Epithelial cell of esophagus (primary cell): Measurements from ENCODE around the gene NRXN3.

Experiments used
- DNase-seq: peaks from one replicate; pipeline ENCODE4 v3.0.0; 2010; ENCODE audit warnings: low read depth
- H3K4me3 ChIP-seq: 2 replicates; pipeline ENCODE4 v1.5.1; 2011; ENCODE audit warnings: mild to moderate bottlenecking, low read length, control low read depth
- TF ChIP-seq, protein P1 (sequence below): IDR thresholded peaks from 2 replicates; pipeline ENCODE4 v1.5.1; 2011; ENCODE audit warnings: low read depth, mild to moderate bottlenecking, low read length, control low read depth, inconsistent platforms; ENCODE audit not compliant: insufficient read depth; ENCODE audit errors: missing control alignments

The NRXN3 gene

DNA sequence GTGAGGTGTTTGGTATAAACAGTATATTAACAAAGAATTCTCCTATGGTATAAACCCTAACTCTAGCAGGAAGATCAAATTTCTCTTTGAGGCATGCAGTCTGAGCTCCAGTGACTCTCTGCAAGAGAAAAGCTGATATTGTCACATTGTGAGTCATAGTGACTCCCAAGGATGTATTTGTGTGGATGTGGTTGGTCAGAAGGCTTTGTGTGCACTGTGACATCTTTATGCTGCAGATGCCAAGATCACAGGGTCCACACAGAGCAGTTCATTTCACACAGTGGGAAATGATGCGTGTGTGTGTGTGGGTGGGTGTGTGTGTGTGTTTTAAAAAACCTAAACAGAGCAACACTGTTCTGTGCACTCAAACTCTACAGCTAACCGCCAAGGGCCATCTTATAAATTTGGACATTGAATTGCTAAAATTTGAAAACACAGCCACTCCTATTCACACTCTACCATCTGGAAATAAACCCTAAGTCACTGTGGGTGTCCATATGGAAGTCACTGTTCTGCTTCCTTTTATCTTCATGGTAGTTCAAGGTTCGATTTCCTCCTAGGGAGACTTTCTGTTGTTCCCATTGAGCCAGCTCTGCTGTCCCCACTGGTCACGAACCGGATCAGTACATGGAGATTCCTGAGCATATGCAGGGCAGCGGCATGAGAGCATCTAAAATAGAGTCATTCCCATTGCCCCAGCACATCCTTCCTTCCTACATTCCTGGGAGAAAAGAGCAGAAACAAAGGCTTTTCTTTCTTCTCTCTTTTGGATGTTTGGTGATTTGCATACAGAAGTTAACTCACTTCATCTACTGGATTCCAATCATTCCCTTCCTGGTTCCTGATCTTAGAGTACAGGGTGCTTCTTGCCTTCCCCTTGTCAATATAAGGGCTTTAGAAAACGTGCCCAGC, 1313.6 kb downstream of the NRXN3 start:
- TF ChIP-seq, protein P1, sequence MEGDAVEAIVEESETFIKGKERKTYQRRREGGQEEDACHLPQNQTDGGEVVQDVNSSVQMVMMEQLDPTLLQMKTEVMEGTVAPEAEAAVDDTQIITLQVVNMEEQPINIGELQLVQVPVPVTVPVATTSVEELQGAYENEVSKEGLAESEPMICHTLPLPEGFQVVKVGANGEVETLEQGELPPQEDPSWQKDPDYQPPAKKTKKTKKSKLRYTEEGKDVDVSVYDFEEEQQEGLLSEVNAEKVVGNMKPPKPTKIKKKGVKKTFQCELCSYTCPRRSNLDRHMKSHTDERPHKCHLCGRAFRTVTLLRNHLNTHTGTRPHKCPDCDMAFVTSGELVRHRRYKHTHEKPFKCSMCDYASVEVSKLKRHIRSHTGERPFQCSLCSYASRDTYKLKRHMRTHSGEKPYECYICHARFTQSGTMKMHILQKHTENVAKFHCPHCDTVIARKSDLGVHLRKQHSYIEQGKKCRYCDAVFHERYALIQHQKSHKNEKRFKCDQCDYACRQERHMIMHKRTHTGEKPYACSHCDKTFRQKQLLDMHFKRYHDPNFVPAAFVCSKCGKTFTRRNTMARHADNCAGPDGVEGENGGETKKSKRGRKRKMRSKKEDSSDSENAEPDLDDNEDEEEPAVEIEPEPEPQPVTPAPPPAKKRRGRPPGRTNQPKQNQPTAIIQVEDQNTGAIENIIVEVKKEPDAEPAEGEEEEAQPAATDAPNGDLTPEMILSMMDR: no peak
- DNase-seq: peak; percentile 7
- no peak overlapping the region for H3K4me3 ChIP-seq

DNA sequence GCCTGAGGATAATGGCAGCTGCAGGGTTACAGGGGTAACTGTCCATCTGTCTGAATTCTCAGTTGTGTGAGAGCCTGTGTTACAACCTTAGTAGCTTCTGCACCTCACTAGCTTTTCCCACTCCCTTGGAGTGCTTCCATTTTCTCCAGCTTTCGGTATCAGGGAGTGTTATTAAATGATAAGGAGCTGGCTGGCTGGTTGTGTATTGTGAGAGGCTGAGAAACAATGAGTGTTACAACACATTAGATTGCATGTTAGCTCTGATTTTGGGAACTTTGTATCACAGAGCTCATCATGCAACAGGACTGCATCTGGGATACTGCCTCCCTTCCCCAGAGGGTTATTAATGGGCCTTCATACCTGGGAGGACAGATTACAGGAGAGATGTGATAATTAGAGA, 1317.5 kb downstream of the NRXN3 start:
- H3K4me3 ChIP-seq: no peak overlapping the region
- no peak for DNase-seq
- TF ChIP-seq, protein P1: no peak

DNA sequence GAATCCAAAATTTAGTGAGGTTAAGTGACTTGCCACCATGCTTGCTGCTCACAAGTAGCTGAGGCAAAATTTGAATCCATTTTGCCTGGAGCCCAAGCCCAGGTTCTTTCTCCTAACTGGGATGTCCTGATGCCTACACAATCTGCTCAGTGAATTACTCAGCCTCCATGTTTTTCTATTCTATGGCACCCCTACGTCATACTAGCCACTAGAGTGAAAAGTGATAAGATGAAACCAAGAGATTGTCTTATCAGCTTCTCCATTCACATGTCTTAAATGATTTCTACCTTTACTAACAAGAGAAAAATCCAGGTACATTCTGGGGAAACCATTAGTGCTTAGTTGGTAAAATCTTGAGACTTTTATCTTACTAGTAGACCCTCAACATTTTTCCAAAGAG, 1321.0 kb downstream of the NRXN3 start:
- no peak overlapping the region for H3K4me3 ChIP-seq
- no peak for DNase-seq
- TF ChIP-seq, protein P1: no peak

DNA sequence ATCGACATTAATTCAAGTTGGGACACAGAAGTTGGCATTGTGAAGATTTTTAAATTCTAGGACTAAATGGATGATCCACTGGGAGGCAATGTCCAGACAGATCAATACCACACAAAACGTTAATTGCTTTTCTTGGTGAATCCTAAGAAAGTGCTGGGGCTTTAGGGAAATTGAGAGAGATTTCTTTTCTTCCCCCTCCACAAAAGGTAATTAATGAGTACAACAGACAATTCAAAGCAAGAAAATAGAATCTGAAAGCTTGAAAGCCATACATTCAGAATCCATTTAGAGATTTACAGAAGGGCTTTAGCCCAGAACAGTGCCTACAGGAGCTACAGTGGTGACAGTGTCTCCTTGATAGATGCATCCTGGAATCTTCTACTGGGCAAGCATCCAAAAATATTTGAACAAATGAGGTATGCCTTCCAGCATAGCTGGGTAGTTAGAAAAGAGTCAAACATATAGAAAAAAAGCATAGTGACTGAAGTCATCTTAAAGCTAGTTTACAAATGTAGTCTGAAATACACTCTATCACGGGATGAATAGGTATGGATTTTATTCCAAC, 1323.0 kb downstream of the NRXN3 start:
- H3K4me3 ChIP-seq: no peak overlapping the region
- TF ChIP-seq, protein P1: no peak
- no peak for DNase-seq

DNA sequence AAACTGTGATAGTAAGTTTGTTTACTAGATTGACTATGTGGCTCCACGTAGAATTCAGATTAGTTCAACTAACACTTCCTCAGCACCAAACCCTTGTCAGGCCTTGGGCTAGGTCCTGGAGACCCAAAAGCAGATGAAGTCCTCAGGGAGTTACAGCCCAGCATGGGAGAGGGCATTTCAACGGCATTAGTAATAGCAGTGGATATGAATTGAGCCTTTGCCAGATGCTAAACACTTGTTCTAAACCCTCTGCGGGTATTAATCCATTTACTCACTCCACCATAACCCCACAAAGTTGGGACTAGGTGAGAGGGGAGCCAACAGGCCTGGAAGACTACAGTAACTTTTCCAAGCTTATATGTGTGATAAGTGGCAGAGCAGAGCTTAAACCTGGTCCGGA, 1326.5 kb downstream of the NRXN3 start:
- DNase-seq: no peak
- H3K4me3 ChIP-seq: no peak overlapping the region
- TF ChIP-seq, protein P1: no peak

DNA sequence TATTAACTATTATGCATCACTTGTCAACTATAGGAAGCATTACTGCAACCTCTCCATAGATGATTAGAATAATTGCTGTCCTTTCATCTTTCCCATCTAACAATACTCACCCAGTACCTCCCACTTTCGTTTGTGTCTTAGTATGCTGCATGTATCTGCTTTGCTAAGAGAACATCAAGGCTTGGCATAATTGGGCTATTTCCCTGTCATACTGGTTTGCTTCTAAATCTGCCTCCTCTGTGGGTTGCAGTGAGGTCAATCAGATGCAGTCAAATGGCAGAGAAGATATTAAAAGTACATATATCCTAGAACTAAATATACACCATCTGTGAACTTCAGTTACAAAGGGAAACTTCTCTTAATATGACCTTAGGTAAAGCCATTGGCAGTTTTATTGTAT, 1330.3 kb downstream of the NRXN3 start:
- DNase-seq: no peak
- H3K4me3 ChIP-seq: no peak overlapping the region
- TF ChIP-seq, protein P1: no peak

DNA sequence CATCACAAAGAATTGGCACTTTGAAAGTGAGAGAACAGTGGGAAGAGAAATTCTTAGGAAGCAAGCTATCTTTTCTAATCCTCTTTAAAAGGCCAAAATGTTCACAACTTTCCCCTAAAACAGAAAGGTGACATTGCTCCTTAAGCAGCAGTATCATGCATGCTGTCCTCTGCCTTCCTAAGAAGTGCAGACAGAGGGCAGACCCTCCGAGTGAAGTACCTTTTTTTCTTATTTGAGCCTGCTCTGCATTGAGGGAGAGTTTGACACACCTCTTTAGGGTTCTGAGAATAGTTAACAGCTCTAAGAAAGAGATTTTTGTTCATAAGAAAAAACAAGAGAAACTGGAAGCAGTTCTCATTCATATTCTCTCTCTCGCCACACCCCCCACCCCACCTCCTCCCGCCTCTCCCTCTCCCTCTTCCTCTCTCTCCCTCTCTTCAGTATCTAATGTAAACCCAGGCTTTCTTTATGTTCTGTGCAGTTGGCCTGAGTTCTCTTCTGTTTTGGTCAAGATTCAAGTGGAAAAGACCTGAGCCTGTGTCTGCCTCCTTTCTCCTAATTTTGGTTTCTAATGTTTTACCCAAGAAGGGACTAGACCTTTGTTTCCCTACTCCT, 1332.1 kb downstream of the NRXN3 start:
- H3K4me3 ChIP-seq: no peak overlapping the region
- no peak for DNase-seq
- TF ChIP-seq, protein P1: no peak
